GM18873 (cell line): ENCODE measurements around the gene ACO1.
"Not testable (repeated sequence)": the region's sequence is repeated elsewhere in the genome, so short reads cannot be mapped to it uniquely, and the experiment has no call there.

Experiments used
- ATAC-seq: cut with Tn5 transposase; IDR thresholded peaks from one replicate; pipeline ENCODE4 v1.9.1; 2021; ENCODE audit warnings: mild to moderate bottlenecking, moderate library complexity, moderate number of reproducible peaks; ENCODE audit not compliant: unreplicated experiment, low FRiP score

Gene ACO1

DNA sequence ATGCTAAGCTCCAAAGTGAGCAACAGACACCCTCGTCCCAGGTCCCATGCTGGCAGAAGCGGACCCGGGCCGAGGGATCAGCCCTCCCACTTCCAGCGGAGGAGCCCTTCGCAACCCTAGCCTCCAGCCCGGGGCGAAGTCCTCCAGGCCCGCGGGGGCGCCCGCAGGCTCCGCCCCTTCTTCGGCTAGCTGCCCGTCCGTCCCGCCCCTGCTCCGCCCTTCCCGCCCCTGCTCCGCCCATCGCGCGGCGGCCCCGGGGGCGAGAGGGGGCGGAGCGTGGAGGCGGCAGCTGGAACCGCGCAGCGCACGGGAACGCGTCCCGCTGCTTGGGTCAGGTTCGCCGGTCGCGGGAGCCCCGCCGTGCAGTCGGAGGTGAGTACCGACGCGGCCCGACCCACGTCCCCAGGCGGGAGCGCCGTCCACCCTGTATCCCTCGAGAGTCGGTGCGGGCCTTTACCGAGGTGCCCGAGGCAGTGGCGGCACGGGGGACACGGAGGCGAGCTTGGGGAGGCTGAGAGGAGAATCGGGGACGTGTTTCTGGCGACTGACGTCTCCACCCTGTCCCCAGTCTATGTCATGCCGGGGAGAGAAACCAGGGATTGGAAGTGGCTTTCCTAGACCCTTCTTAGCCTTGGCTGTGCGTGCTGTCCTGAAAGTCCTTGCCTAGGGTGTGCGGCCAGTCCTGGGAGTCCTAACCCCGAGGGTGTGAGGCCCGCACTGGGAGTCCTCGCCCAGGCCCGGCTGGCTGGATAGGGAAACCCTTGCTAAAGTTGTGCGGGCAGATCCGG lies at the start of gene ACO1:
TSS of gene ACO1 (plus strand) at position 280 of the 788 bp plus-strand sequence. CDS start 20,864 bp downstream, outside the sequence.
- ATAC-seq, result peak; percentile 89

DNA sequence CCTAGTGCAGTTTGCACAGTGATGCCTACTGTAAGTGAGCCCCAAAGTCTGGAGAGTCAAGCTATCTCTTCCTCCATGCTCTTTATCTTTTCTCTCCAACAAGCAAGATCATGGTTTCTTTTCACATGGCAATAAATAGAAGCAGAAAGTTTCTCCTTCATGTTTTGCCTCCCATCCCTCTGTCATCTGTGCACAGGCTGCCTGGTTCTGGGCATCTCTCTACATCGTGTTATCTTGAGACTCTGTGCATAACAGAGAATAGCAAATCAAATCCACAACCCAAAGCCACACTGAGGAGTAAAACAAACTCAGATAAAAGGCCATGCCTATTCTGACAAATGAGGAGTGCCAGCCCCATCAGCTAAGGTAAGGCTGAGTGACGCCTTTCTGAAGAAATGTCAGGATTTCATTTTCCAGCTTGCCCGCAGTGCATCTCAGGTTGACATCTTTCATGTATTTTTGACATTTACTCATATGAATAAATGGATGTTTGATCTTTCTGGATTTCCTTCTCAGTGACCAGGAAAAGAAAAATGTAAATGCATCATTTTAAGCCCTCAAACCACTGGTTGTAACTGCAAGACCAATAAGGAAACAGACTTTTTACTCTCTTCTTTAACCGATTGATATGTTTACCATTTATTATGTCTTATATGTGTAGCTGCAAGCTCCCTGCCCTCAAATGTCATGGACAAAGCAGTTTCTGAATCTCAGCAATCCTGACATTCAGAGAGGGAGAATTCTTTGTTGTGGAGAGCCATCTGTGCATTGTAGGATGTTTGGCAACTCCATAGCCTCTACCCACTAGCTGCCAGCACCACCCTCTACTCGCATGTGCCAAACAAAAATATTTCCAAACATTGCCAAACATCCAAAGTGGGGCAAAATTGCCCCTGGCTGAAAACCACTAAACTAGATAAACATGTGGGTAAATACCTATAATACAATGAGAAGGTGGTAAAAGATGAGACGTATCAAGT lies 49.2 kb upstream of the ACO1 start:
- ATAC-seq, result no peak

DNA sequence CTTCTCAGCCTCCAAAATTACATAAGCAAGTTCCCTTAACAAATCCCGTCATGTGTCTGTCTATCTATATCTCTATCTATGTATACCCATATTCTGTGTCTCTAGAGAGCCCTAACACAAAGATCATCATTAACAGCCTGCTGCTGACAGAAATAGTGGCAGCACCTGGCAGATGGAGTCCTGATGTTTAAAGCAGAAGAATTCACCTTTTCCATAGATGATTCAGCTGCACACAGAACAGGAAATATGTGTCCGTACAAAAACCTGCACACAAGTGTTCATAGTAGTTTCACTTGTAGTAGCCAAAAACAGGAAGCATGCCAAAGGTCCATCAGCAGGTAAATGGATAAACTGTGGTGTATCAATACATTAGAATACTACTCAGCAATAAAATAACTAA lies 45.0 kb upstream of the ACO1 start:
- ATAC-seq, result peak; percentile 99

DNA sequence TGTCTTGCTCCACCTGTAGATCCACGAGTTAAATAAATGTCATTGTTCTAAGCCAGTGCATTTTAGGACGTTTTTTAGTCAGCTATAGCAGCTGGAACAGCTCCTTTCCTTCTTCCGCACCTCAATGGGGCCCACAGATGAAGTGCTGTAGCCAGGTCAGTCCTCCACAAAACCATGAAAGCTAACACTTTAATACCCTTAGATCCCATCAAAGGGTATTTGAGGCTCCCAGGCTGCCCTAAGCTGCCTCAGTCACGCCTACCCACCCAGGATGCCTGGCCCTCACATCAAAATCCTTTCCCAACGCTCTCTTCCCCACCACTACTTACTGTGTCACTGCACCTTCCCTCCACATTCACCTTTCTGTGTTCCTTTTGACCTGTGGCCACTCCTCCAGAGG lies 44.1 kb upstream of the ACO1 start:
- ATAC-seq, result no peak

DNA sequence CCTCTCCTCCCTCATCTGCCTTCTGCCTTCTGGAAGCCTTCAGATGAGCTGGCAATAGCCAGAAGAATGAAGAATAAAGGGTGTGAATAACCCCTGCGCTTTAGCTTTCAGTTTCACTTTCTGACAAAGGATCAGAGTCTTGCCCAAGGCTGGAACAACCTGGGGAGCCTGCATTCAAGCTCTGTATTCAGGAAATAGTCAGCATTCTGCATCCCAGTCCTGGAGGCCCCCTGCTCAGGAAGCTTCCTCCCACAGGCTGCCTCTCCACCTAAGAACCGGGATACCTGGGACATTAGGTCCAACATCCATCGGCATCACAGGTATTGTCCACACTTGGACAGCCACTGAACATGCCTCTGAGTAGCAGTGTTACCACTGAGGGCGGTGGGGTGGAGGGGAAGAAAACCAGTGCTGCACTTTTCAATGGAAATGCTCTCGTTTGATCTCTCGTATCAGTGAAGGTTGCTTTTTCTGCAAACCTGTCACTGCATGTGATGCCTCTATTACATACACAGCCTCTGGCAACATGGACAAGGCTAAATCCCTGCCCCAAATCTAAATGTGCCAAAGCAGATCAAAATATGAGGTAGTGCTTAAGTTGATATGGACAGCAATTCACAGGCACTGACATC lies 39.8 kb upstream of the ACO1 start:
- ATAC-seq, result no peak

DNA sequence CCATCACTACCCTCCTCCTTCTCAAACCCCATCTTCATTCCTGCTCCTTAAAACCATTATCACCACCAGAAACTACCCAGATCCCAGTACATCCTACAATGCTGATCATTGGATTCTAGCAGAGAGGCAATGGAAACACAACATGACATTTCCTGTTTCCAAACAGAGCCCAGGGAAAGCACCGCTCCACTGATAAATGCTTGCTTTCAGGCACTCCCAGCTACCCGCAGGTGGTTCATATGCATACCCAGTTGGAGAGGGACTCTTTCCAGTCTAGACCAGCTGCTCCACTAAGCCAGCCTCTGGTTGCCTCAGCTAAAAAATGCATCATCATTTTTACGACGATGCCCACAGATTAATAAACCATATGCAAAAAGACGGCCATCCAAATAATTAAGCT lies 39.2 kb upstream of the ACO1 start:
- ATAC-seq, result no peak

DNA sequence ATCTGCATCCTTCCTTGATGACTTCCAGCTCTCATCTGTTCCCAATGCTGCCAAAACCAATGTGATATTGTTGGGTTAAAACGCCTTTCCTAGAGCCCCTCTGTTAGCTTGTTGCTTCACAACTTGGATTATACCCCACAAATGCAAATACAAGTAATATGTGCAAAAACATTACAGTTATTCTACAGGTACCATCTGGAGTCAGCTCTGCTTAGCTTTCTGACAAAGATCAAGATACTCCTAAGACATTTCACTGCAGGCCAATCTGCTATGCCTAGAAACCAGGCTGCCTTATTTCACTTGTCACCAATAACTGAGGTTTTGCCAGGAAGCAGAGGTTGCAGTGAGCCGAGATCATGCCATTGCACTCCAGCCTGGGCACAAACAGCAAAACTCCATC lies 36.9 kb upstream of the ACO1 start:
- ATAC-seq, result no peak

DNA sequence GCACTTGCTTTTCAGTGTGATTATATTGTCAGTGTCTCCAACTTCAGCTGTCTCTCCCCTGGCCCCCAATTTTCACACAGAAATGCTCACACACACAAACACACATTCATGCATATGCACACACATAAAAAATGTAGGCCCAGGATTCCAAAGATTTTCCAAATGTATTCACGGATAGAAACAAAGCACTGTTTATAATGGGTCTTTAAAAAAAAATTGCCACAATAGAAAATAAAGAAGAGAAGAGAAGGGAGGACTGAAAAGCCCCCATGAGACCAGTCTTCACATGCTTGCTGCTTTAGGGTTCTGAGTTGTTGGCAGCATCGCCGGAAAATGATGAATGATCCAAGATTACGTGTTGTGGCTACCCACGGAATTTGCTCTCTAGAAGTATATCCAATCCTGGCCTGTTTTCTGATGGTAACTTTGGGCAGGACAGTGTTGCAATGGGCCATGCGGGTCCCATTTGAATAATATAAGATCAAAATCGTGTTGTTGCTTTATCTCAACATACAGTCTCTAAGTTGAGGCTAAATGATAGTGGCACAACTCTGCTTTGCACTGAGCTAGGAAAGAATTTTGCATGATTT lies 36.2 kb upstream of the ACO1 start:
- ATAC-seq, result no peak

DNA sequence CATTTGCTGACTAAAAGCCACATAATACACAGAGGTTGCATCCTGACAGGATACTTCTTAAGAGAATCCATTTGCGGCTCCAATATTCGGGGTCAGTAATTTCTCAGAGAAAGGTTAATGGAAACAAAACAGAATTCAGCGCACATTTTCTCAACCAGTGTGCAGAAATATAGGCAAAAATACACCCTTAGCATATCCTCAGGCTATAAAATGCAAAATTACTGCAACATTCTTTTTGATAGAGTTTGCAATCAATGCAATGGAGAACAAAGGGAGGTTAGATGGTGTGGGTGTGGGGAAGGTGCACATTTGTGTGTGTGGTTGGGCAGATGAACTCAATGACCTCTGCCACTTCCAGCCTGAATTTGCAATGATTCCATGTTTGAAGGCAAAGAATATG lies 35.4 kb upstream of the ACO1 start:
- no peak for ATAC-seq

DNA sequence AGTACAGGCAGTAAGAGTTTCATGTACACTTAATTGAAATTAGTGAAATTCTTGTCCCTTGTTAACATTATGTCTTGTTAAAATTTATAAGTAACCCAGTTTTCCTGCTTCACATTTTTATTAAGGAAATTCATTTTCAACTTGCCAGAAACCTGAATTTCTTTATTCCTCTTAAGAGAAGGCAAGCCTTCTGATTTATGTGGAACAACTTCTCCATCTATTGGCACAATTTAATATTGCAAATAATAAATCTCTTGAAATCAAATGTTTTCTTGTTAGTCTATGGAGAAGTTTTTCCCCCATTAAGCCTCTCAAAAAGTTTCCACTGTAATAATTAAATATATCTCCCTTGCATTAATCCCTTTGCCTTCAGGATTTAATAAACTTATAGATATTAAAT lies 33.8 kb upstream of the ACO1 start:
- ATAC-seq, result no peak

DNA sequence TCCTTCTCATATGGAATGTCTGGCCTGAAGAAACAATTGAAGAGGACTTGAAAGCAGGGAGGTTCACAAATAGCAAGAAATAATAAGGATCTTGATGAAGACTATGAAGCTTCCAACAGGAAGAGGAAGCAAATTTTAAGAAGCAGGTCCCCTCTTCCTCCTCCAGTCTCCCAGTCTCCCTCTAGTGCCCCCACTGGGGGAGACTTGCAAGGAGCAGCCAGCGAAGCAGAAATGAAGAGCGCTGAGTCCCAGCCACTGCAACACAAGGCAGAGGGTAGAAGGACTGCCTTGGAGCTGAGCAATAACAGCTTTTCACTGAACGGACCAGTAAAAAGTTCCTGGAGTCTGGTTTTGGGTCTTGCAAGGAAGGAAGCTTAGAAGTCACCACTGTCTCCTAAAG lies 32.6 kb upstream of the ACO1 start:
- no peak for ATAC-seq

DNA sequence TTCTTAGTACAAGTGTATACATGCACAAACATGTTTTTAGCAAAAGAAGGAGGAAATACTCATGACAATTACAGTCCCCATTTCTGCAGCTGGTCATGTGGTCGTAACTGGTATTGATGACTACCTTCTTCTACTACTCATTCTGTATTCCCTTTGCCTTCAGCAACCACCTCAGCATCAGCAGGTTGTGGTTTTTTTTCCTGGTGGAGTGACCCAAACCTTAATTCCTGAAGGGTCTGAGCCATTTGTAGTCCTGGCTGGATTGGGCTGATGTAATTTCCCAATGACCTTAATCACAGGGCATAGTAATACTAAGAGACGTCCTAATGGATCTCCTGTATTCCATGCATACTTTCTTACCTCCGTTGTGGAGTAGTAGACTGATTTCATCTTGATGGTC lies 31.0 kb upstream of the ACO1 start:
- not testable (repeated sequence) for ATAC-seq

DNA sequence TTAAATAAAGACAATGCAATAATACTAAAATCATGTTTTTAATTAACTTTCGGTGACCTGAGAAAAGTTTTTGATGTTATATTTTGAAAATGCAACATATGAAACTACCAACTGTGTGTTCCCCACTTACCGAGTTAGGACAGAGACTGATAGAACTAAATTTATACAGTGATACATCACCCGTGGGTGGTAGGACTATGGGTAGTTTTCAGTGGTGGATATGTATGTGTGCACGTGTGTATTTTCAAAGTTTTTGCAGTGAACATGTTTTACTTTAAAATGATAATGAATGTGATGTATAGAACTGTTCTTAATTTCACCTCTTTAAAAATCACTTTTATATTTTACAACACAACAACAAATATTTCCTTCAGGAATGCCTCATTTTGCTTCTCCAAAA lies 25.0 kb upstream of the ACO1 start:
- no peak for ATAC-seq

DNA sequence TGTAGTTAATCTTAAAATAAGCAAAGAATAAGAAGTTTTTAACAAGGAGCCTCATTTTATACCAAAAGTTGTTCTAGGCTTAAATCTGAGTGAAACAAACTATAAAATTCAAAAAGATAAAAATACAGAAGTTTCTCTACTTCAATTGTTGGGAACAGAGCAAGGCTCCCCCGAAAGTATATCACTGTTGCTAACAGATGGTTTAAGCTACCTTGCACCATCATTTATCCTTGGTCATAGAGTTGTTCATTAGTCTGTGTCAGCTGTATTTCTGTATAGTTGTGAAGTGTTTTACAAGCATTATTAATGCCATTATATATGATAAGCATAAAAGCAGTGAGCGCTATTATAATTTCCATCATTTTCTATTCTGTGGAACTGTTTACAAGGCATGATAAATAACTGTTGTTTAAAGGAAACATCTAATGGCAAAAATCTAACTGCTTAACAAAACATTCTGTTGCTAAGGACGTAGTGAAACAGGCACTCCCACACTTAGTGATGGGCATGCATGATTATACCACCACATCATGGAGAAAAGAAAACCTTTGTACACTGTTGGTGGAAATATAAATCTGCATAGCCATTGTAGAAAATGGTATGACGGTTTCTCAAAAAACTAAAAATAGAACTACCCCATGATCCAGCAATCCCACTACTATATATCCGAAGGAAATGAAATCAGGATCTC lies 23.3 kb upstream of the ACO1 start:
- ATAC-seq, result no peak

DNA sequence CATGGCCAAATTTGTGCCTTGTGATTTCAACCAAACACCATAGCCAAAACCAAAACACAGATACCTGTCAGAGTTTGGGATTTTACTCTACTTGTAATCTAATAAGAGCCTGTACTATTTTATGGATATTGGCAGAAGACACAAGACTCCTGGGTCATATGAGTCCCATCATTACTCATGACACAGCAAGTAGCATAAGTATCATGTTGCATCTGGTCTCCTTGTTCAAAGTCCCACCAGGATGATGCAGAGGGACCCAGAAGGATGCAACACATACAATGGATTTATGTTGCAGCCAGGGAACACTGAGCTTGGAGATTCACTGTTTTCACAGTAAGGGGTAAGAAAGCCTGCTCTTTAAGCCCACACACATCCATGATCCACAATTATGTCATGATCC lies 13.2 kb upstream of the ACO1 start:
- no peak for ATAC-seq

DNA sequence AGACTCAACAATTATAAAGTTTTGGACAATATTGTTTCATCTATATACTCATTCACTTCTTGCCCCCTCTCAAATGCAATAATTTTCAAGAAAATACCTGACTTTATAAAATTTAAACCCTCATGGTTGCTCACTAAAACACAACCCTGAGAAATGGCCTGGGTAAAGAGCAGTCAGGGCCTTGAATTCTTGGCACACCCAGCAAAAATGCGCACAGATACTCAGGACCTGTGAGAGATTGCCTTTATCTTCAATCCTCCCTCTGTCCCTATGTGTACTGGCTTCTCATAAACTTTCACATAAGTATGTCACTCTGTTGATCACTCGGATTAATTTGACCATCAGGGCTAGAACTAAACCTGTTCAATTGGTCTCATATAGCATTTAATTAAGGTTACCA lies 12.8 kb upstream of the ACO1 start:
- no peak for ATAC-seq

DNA sequence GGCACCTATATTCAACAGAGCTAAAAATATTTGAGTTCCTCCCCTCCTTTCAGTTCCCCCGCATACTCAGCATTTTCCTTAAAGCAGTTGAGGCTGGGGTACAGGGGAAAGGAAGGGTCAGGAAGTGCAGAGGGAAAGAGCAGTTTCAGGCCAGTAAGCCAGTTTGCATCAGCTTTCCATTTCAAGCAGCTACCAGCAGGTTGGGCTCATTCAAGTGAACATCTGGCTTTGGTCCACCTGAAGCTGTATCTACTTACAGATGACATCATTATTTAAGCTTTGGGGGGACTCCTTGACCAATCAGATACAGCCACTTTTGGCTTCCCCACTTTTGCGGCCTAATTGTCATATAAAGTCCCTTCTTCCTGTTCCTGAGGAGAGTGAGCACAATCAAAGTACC lies 8.2 kb upstream of the ACO1 start:
- no peak for ATAC-seq

DNA sequence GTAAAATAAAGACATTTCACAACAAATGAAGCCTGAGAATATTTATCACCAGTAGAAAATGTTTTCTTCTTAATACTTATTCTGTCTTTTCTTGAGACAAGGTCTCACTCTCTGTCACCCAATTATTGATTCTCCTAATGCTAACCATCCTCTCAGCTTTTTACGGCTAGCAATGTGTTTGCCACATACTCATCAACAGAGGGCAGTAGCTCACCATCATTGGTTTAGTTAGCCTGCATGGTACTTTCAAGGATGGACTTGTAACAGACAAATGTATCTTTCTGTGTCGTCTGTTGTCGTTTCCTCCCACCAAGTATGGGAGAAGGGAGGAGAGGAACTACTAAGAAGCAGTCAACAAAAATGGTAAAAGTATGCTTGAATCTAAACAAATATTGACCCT lies 5.9 kb upstream of the ACO1 start:
- ATAC-seq, result peak; percentile 80

DNA sequence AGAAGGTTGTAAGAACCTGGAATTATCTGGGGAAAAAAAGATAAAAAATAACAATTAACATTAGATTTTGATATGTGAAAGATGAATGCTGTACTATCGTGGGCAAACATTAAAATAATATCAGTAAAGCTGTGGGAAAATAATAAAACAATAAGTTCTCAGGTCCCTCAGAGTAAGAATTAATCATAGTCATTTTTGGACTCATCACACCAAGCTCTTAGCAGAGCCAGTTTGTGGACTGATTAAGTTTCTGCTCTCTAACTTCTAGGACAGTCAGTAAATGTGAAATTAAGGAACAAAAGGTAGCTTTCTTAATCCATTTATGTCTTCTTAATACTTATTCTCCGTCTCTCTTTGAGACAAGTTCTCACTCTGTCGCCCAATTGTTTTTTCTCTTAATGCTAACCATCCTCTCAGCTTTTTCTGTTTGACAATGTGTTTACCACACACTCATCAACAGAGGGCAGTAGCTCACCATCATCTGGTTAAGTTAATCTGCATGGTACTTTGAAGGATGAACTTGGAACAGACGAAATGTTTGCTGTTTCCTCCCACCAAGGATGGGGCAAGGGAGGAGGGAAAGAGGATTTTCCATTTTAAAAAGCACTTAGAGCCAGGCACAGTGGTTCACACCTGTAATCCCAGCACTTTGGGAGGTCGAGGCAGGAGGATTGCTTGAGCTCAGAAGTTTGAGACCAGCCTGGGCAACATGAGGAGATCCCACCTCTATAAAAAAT lies 5.3 kb upstream of the ACO1 start:
- peak; percentile 83 for ATAC-seq
